Trophoblast cell (in vitro differentiated cells and primary cell): ENCODE results near the gene NOMO2. TPM values are rescaled to one million over a fixed set of nuclear protein-coding genes. Genes with fewer than 3 reads are reported as not detected.
"Not testable (repeated sequence)": the region's sequence is repeated elsewhere in the genome, so short reads cannot be mapped to it uniquely, and the experiment has no call there.

Source experiments
- DNase-seq, 2 donors: peaks; one replicate each; pipeline ENCODE4 v3.0.0-alpha.2; 2016
- H2AFZ ChIP-seq: 2 replicates; pipeline ENCODE4 v1.6.1; 2013; ENCODE audit warnings: low read length, moderate library complexity, mild to moderate bottlenecking; ENCODE audit not compliant: insufficient read depth, poor library complexity
- H2AK5ac ChIP-seq: 2 replicates; pipeline ENCODE4 v1.6.1; 2013; ENCODE audit warnings: mild to moderate bottlenecking, low read length
- H2BK120ac ChIP-seq: 2 replicates; pipeline ENCODE4 v1.6.1; 2013; ENCODE audit warnings: low read length, mild to moderate bottlenecking, moderate library complexity; ENCODE audit not compliant: insufficient read depth, poor library complexity
- H2BK12ac ChIP-seq: 2 replicates; pipeline ENCODE4 v1.6.1; 2013; ENCODE audit warnings: mild to moderate bottlenecking, low read length, moderate library complexity
- H2BK5ac ChIP-seq: 2 replicates; pipeline ENCODE4 v1.6.1; 2013; ENCODE audit warnings: low read length, low read depth, moderate library complexity, mild to moderate bottlenecking; ENCODE audit not compliant: poor library complexity
- H3K14ac ChIP-seq: 2 replicates; pipeline ENCODE4 v1.6.1; 2013; ENCODE audit warnings: mild to moderate bottlenecking, low read length
- H3K18ac ChIP-seq: 2 replicates; pipeline ENCODE4 v1.6.1; 2013; ENCODE audit warnings: mild to moderate bottlenecking, low read length
- H3K23ac ChIP-seq: 2 replicates; pipeline ENCODE4 v1.6.1; 2013; ENCODE audit warnings: low read length
- H3K27ac ChIP-seq: 2 replicates; pipeline ENCODE4 v1.5.1; 2013; ENCODE audit warnings: low read depth, mild to moderate bottlenecking, inconsistent platforms, low read length, moderate library complexity
- H3K27me3 ChIP-seq: 2 replicates; pipeline ENCODE4 v1.6.1; 2013; ENCODE audit warnings: inconsistent platforms, mild to moderate bottlenecking, low read length, moderate library complexity; ENCODE audit not compliant: insufficient read depth
- H3K36me3 ChIP-seq, 2 experiments: 1 replicate in 1 of 2; 2 replicates in 1 of 2; pipeline ENCODE4 v1.6.1; 2013; ENCODE audit warnings: low read length in 2 of 2, mild to moderate bottlenecking in 2 of 2, moderate library complexity in 1 of 2; ENCODE audit not compliant: insufficient read depth in 2 of 2, control insufficient read depth in 1 of 2
- H3K4ac ChIP-seq: 2 replicates; pipeline ENCODE4 v1.6.1; 2013; ENCODE audit warnings: low read depth, mild to moderate bottlenecking, low read length, moderate library complexity
- H3K4me1 ChIP-seq, 2 experiments: 1 replicate in 1 of 2; 2 replicates in 1 of 2; pipeline ENCODE4 v1.6.1; 2013; ENCODE audit warnings: low read length in 2 of 2, mild to moderate bottlenecking in 2 of 2, moderate library complexity in 1 of 2; ENCODE audit not compliant: insufficient read depth in 2 of 2, control insufficient read depth in 1 of 2
- H3K4me2 ChIP-seq: 2 replicates; pipeline ENCODE4 v1.6.1; 2013; ENCODE audit warnings: inconsistent platforms, mild to moderate bottlenecking, low read length, moderate library complexity
- H3K4me3 ChIP-seq: 2 replicates; pipeline ENCODE4 v1.5.1; 2013; ENCODE audit warnings: mild to moderate bottlenecking, low read depth, low read length, inconsistent platforms
- H3K79me1 ChIP-seq: one replicate; pipeline ENCODE4 v1.6.1; 2013; ENCODE audit warnings: low read length
- H3K79me2 ChIP-seq: 2 replicates; pipeline ENCODE4 v1.6.1; 2013; ENCODE audit warnings: low read length, mild to moderate bottlenecking; ENCODE audit not compliant: control insufficient read depth, insufficient read depth, poor library complexity
- H3K9ac ChIP-seq: 2 replicates; pipeline ENCODE4 v1.6.1; 2013; ENCODE audit warnings: mild to moderate bottlenecking, low read length
- H3K9me3 ChIP-seq: 2 replicates; pipeline ENCODE4 v1.6.1; 2013; ENCODE audit warnings: low read depth, mild to moderate bottlenecking, control low read depth, inconsistent platforms, low read length; ENCODE audit not compliant: insufficient read depth
- H4K12ac ChIP-seq: 2 replicates; pipeline ENCODE4 v1.6.1; 2013; ENCODE audit warnings: low read depth, mild to moderate bottlenecking, low read length, moderate library complexity
- H4K8ac ChIP-seq: 2 replicates; pipeline ENCODE4 v1.6.1; 2013; ENCODE audit warnings: low read depth, mild to moderate bottlenecking, low read length, moderate library complexity
- H4K91ac ChIP-seq: one replicate; pipeline ENCODE4 v1.6.1; 2013; ENCODE audit warnings: low read depth, mild to moderate bottlenecking, low read length, moderate library complexity
- WGBS: extraction: QIAGEN DNeasy Blood & Tissue Kit; methylation state at CpG from one replicate; pipeline ENCODE4 v1.1.7; 2013; ENCODE audit warnings: missing lambda C conversion rate; ENCODE audit not compliant: insufficient read length, insufficient coverage; ENCODE audit errors: extremely low coverage; 5-methylcytosine and 5-hydroxymethylcytosine counted together
- polyA plus RNA-seq: library from polyadenylated mRNA; stranded (reverse); fragments of 200-250 nt; gene quantifications from 2 replicates; pipeline ENCODE4 v1.2.3, GENCODE V29; 2013

Gene NOMO2
- 128 and 134 TPM in 2 replicates for polyA plus RNA-seq

DNA sequence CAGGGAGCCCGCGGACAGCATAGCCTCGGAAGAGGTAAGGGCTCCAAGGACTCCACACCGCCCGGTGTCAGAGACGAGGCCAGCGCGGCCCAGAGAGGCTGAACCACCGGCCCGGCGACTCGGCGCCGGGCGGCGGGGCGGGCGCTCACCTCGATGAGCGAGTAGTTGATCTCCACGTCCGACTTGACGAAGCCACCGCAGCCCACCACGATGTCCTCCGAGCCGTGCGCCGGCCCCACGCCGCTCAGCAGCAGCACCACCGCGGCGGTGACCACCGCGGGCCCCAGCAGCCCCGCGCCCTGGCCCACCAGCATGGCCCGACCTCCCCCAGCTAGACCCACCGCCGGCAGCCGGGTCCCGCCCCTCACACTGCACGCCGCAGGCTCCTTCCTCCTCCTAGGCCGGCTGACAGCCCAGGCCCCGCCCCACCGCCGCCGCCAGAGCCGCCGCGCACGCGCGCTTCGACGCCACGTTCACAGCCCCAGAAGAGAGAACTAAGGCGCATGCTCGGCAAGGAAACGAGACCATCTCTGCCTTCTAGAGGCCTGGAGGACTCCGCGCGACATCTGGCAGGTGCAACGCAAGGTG lies at the start of gene NOMO2:
NOMO2 (minus strand) TSS at position 371 of the 588 bp plus-strand sequence; CDS start at position 314, 57 bp downstream.
- Histone ChIP-seq H2BK120ac (peak within 1 kb of the TSS; percentile 24), H3K4me3 (peak within 1 kb of the TSS; percentile 75), H3K4me2 (peak within 1 kb of the TSS; percentile 43), H2AFZ (peak within 1 kb of the TSS; percentile 71)
- H3K36me3 ChIP-seq, H4K91ac ChIP-seq, H2AK5ac ChIP-seq, H3K18ac ChIP-seq, H3K9ac ChIP-seq, H4K8ac ChIP-seq, H3K27ac ChIP-seq, H3K4me1 ChIP-seq, H3K4ac ChIP-seq, H3K23ac ChIP-seq, H3K79me2 ChIP-seq, H2BK12ac ChIP-seq, H3K14ac ChIP-seq, H3K79me1 ChIP-seq, H3K9me3 ChIP-seq, H4K12ac ChIP-seq, H3K27me3 ChIP-seq, H2BK5ac ChIP-seq: not testable (repeated sequence)
- DNase-seq: peak; percentile 0 to 7
- no CpG with 5 or more reads among the region's 66 CpGs for WGBS

DNA sequence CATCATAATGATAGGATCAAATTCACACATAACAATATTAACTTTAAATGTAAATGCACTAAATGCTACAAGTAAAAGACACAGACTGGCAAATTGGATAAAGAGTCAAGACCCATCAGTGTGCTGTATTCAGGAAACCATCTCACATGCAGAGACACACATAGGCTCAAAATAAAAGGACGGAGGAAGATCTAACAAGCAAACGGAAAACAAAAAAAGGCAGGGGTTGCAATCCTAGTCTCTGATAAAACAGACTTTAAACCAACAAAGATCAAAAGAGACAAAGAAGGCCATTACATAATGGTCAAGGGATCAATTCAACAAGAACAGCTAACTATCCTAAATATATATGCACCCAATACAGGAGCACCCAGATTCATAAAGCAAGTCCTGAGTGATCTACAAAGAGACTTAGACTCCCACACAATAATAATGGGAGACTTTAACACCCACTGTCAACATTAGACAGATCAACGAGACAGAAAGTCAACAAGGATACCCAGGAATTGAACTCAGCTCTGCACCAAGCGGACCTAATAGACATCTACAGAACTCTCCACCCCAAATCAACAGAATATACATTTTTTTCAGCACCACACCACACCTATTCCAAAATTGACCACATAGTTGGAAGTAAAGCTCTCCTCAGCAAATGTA lies 48.4 kb upstream of the NOMO2 start:
- H3K4me1 ChIP-seq, H3K36me3 ChIP-seq, H3K27ac ChIP-seq, DNase-seq, H2BK120ac ChIP-seq, H2AFZ ChIP-seq, H2BK12ac ChIP-seq, H3K4ac ChIP-seq, H3K4me2 ChIP-seq, H2BK5ac ChIP-seq, H3K9ac ChIP-seq, H4K12ac ChIP-seq, H2AK5ac ChIP-seq, H3K4me3 ChIP-seq, H3K9me3 ChIP-seq, H4K8ac ChIP-seq, H3K79me1 ChIP-seq, H3K23ac ChIP-seq, H3K14ac ChIP-seq, H3K18ac ChIP-seq, H3K79me2 ChIP-seq, H4K91ac ChIP-seq, H3K27me3 ChIP-seq: not testable (repeated sequence)
- no CpG with 5 or more reads among the region's 4 CpGs for WGBS

DNA sequence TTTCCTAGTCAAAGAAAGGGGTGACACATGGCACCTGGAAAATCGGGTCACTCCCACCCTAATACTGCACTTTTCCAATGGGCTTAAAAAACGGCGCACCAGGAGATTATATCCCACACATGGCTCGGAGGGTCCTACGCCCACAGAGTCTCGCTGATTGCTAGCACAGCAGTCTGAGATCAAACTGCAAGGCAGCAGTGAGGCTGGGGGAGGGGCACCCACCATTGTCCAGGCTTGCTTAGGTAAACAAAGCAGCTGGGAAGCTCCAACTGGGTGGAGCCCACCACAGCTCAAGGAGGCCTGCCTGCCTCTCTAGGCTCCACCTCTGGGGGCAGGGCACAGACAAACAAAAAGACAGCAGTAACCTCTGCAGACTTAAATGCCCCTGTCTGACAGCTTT lies 46.4 kb upstream of the NOMO2 start:
- not testable (repeated sequence) for H2BK5ac ChIP-seq, H2BK12ac ChIP-seq, H3K4me3 ChIP-seq, H2AK5ac ChIP-seq, H4K91ac ChIP-seq, H3K79me1 ChIP-seq, H3K18ac ChIP-seq, H3K27me3 ChIP-seq, H2AFZ ChIP-seq, H2BK120ac ChIP-seq, DNase-seq, H3K23ac ChIP-seq, H3K79me2 ChIP-seq, H3K4ac ChIP-seq, H4K8ac ChIP-seq, H3K27ac ChIP-seq, H3K14ac ChIP-seq, H3K9ac ChIP-seq, H3K4me1 ChIP-seq, H4K12ac ChIP-seq, H3K4me2 ChIP-seq, H3K9me3 ChIP-seq, H3K36me3 ChIP-seq
- no CpG with 5 or more reads among the region's 6 CpGs for WGBS

DNA sequence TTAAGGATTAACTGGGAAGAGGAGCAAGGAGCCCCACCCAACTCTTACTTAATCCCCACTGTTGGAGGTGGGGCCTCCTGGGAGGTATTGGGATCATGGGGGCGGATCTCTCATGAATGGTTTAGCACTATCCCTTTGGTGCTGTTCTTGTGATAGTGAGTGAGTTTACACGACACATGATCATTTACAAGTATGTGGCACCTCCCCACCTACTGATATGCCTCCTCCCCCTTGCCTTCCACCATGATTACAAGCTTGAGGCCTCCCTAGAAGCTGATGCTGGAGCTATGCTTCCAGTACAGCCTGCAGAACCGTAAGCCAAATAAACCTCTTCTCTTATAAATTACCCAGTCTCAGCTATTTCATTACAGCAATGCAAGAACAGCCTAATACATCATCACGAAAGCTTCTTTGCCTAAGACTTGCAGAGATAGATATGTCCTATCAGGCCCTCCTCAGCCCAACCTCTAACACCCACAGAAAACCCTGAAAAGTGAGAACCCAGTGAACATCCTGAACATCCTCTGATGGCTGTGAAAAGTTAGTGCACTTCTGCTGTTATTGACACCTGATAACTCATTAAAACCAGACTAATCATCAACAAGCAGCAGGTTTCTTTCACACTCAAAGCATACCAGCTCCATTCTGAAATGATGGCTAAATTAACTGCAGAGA lies 41.8 kb upstream of the NOMO2 start:
- H3K4me1 ChIP-seq, H2AK5ac ChIP-seq, H3K4me2 ChIP-seq, DNase-seq, H2BK12ac ChIP-seq, H3K9me3 ChIP-seq, H4K8ac ChIP-seq, H3K79me1 ChIP-seq, H3K9ac ChIP-seq, H3K27ac ChIP-seq, H3K14ac ChIP-seq, H3K79me2 ChIP-seq, H4K91ac ChIP-seq, H3K4ac ChIP-seq, H2AFZ ChIP-seq, H3K4me3 ChIP-seq, H3K23ac ChIP-seq, H2BK120ac ChIP-seq, H4K12ac ChIP-seq, H3K27me3 ChIP-seq, H3K18ac ChIP-seq, H3K36me3 ChIP-seq, H2BK5ac ChIP-seq: not testable (repeated sequence)
- WGBS: no CpG with 5 or more reads among the region's 4 CpGs
